HG03342 (cell line): ENCODE data around the gene ADAMTSL2.

Experiments
- ATAC-seq: cut with Tn5 transposase; IDR thresholded peaks from one replicate; pipeline ENCODE4 v1.9.1; 2021; ENCODE audit warnings: mild to moderate bottlenecking, moderate library complexity; ENCODE audit not compliant: unreplicated experiment

The ADAMTSL2 gene

GRCh38 chr9:133584559-133585476 lies 50.3 kb downstream of the ADAMTSL2 start:
- ATAC-seq = no peak

GRCh38 chr9:133585481-133586351 lies 51.2 kb downstream of the ADAMTSL2 start:
- no peak for ATAC-seq

- ATAC-seq = no peak
Measured at GRCh38 chr9:133587051-133587450, 52.5 kb downstream of the ADAMTSL2 start.

GRCh38 chr9:133587466-133587865 lies 53.0 kb downstream of the ADAMTSL2 start:
- ATAC-seq = no peak

GRCh38 chr9:133589454-133590227 lies 55.1 kb downstream of the ADAMTSL2 start:
- ATAC-seq = no peak

GRCh38 chr9:133590231-133590855 lies 55.8 kb downstream of the ADAMTSL2 start:
- no peak for ATAC-seq

- ATAC-seq = no peak
Measured at GRCh38 chr9:133591116-133591910, 56.8 kb downstream of the ADAMTSL2 start.

- ATAC-seq = no peak
Measured at GRCh38 chr9:133591985-133592384, 57.5 kb downstream of the ADAMTSL2 start.

- no peak for ATAC-seq
Measured at GRCh38 chr9:133592731-133593409, 58.4 kb downstream of the ADAMTSL2 start.

- no peak for ATAC-seq
Measured at GRCh38 chr9:133593587-133594253, 59.2 kb downstream of the ADAMTSL2 start.

GRCh38 chr9:133594310-133594709 lies 59.8 kb downstream of the ADAMTSL2 start:
- no peak for ATAC-seq

- no peak for ATAC-seq
Measured at GRCh38 chr9:133595910-133596309, 61.4 kb downstream of the ADAMTSL2 start.

GRCh38 chr9:133597316-133597957 lies 62.9 kb downstream of the ADAMTSL2 start:
- ATAC-seq = no peak

- ATAC-seq = no peak
Measured at GRCh38 chr9:133598978-133599377, 64.5 kb downstream of the ADAMTSL2 start.

GRCh38 chr9:133599470-133600173 lies 65.1 kb downstream of the ADAMTSL2 start:
- no peak for ATAC-seq

GRCh38 chr9:133600739-133601138 lies 66.2 kb downstream of the ADAMTSL2 start:
- no peak for ATAC-seq

- no peak for ATAC-seq
Measured at GRCh38 chr9:133601746-133602145, 67.2 kb downstream of the ADAMTSL2 start.
